Measurements from ENCODE around the gene FAM149A. TPM values are rescaled to one million over a fixed set of nuclear protein-coding genes. Genes with fewer than 3 reads are reported as not detected.

FAM149A gene
- total and polyA plus RNA-seq, 4 donors, result 12.0 to 27.1 (median 15.0) TPM

- 52% methylated on average over 4 of the region's 4 CpGs for WGBS
- H3K36me3 ChIP-seq (ENCODE audit: control insufficient read depth in 4 of 4, insufficient read depth in 3 of 4, low read depth in 1 of 4, low read length in 3 of 4), result no peaks in the 10 kb centered on the region
- no peaks in the 10 kb centered on the region for H3K27me3 ChIP-seq (ENCODE audit: control insufficient read depth in 4 of 4, insufficient read depth in 4 of 4, low read length in 3 of 4)
- TF ChIP-seq JUND (IDR thresholded peaks at IDR 0.05) (no peak), TAF1 (conservative IDR thresholded peaks at IDR 0.05) (no peak), NR2F2 (IDR thresholded peaks at IDR 0.05) (no peak), HNF4A (conservative IDR thresholded peaks at IDR 0.05) (no peak), GABPA (IDR thresholded peaks at IDR 0.05 in 1 of 2, conservative IDR thresholded peaks at IDR 0.05 in 1 of 2) (no peak), FOXA1 (IDR thresholded peaks at IDR 0.05) (no peak), SP1 (IDR thresholded peaks at IDR 0.05) (no peak), RXRA (IDR thresholded peaks at IDR 0.05) (no peak), EGR1 (IDR thresholded peaks at IDR 0.05; ENCODE audit: low read depth in 2 of 2) (no peak), RAD21 (IDR thresholded peaks at IDR 0.05) (no peak)
- TF ChIP-seq, protein P1, sequence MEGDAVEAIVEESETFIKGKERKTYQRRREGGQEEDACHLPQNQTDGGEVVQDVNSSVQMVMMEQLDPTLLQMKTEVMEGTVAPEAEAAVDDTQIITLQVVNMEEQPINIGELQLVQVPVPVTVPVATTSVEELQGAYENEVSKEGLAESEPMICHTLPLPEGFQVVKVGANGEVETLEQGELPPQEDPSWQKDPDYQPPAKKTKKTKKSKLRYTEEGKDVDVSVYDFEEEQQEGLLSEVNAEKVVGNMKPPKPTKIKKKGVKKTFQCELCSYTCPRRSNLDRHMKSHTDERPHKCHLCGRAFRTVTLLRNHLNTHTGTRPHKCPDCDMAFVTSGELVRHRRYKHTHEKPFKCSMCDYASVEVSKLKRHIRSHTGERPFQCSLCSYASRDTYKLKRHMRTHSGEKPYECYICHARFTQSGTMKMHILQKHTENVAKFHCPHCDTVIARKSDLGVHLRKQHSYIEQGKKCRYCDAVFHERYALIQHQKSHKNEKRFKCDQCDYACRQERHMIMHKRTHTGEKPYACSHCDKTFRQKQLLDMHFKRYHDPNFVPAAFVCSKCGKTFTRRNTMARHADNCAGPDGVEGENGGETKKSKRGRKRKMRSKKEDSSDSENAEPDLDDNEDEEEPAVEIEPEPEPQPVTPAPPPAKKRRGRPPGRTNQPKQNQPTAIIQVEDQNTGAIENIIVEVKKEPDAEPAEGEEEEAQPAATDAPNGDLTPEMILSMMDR (IDR thresholded peaks at IDR 0.05; ENCODE audit: low read depth, low read length, missing input control), result no peak
- TF ChIP-seq, protein P2, sequence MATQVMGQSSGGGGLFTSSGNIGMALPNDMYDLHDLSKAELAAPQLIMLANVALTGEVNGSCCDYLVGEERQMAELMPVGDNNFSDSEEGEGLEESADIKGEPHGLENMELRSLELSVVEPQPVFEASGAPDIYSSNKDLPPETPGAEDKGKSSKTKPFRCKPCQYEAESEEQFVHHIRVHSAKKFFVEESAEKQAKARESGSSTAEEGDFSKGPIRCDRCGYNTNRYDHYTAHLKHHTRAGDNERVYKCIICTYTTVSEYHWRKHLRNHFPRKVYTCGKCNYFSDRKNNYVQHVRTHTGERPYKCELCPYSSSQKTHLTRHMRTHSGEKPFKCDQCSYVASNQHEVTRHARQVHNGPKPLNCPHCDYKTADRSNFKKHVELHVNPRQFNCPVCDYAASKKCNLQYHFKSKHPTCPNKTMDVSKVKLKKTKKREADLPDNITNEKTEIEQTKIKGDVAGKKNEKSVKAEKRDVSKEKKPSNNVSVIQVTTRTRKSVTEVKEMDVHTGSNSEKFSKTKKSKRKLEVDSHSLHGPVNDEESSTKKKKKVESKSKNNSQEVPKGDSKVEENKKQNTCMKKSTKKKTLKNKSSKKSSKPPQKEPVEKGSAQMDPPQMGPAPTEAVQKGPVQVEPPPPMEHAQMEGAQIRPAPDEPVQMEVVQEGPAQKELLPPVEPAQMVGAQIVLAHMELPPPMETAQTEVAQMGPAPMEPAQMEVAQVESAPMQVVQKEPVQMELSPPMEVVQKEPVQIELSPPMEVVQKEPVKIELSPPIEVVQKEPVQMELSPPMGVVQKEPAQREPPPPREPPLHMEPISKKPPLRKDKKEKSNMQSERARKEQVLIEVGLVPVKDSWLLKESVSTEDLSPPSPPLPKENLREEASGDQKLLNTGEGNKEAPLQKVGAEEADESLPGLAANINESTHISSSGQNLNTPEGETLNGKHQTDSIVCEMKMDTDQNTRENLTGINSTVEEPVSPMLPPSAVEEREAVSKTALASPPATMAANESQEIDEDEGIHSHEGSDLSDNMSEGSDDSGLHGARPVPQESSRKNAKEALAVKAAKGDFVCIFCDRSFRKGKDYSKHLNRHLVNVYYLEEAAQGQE (IDR thresholded peaks at IDR 0.05), result no peak
- TF ChIP-seq, protein P3, sequence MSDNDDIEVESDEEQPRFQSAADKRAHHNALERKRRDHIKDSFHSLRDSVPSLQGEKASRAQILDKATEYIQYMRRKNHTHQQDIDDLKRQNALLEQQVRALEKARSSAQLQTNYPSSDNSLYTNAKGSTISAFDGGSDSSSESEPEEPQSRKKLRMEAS (IDR thresholded peaks at IDR 0.05), result no peak
- no peaks in the 10 kb centered on the region for H3K9me3 ChIP-seq (ENCODE audit: control insufficient read depth in 4 of 4, low read length in 3 of 4)
- peaks cover 3 to 31% (median 21%) of the 10 kb centered on the region in 4 donors for H3K4me1 ChIP-seq (ENCODE audit: control insufficient read depth in 4 of 4, insufficient read depth in 4 of 4, low read length in 3 of 4)
- DNase-seq (ENCODE audit: low spot score), result no peak
- H3K4me3 ChIP-seq (ENCODE audit: low read depth in 1 of 3, low read length in 3 of 3), result no peak overlapping the region
- H3K9ac ChIP-seq (ENCODE audit: low read depth in 1 of 2, low read length in 2 of 2), result peak overlapping the region in 1 of 2 donors; percentile 94
- peak overlapping the region; percentile 37 to 98 for H3K27ac ChIP-seq (ENCODE audit: low read depth in 1 of 2, low read length in 2 of 2)
Measured at GRCh38 chr4:186189656-186190055, 85.2 kb downstream of the FAM149A start.

GRCh38 chr4:186190581-186191199 lies 86.2 kb downstream of the FAM149A start:
- TF ChIP-seq YY1 (IDR thresholded peaks at IDR 0.05) (peak; percentile 7), HNF4G (IDR thresholded peaks at IDR 0.05) (no peak), GABPA (IDR thresholded peaks at IDR 0.05 in 1 of 2, conservative IDR thresholded peaks at IDR 0.05 in 1 of 2) (no peak), RAD21 (IDR thresholded peaks at IDR 0.05) (no peak), ATF3 (IDR thresholded peaks at IDR 0.05) (no peak), RXRA (IDR thresholded peaks at IDR 0.05) (peak in 1 of 2 donors; percentile 1), TAF1 (conservative IDR thresholded peaks at IDR 0.05) (peak; percentile 77), JUND (IDR thresholded peaks at IDR 0.05) (peak in 1 of 2 donors; percentile 25), HNF4A (conservative IDR thresholded peaks at IDR 0.05) (no peak)
- TF ChIP-seq, protein P3 (IDR thresholded peaks at IDR 0.05), result no peak
- TF ChIP-seq, protein P2 (IDR thresholded peaks at IDR 0.05), result no peak
- peaks cover 7 to 39% (median 25%) of the 10 kb centered on the region in 4 donors for H3K4me1 ChIP-seq (ENCODE audit: control insufficient read depth in 4 of 4, insufficient read depth in 4 of 4, low read length in 3 of 4)
- H3K9me3 ChIP-seq (ENCODE audit: control insufficient read depth in 4 of 4, low read length in 3 of 4), result no peaks in the 10 kb centered on the region
- peak overlapping the region; percentile 92 to 94 for H3K9ac ChIP-seq (ENCODE audit: low read depth in 1 of 2, low read length in 2 of 2)
- WGBS, result under 1% methylated on average over 34 of the region's 34 CpGs
- no peaks in the 10 kb centered on the region for H3K27me3 ChIP-seq (ENCODE audit: control insufficient read depth in 4 of 4, insufficient read depth in 4 of 4, low read length in 3 of 4)
- H3K36me3 ChIP-seq (ENCODE audit: control insufficient read depth in 4 of 4, insufficient read depth in 3 of 4, low read depth in 1 of 4, low read length in 3 of 4), result peaks cover 0 to 2% (median 0%) of the 10 kb centered on the region in 4 donors
- H3K4me3 ChIP-seq (ENCODE audit: low read depth in 1 of 3, low read length in 3 of 3), result peak overlapping the region; percentile 83 to 96 (median 95)
- peak overlapping the region; percentile 98 to 99 for H3K27ac ChIP-seq (ENCODE audit: low read depth in 1 of 2, low read length in 2 of 2)
- peak; percentile 55 for DNase-seq (ENCODE audit: low spot score)

All from liver (tissue), 9 donors.